ENCODE results near the gene NTRK2.

DNA sequence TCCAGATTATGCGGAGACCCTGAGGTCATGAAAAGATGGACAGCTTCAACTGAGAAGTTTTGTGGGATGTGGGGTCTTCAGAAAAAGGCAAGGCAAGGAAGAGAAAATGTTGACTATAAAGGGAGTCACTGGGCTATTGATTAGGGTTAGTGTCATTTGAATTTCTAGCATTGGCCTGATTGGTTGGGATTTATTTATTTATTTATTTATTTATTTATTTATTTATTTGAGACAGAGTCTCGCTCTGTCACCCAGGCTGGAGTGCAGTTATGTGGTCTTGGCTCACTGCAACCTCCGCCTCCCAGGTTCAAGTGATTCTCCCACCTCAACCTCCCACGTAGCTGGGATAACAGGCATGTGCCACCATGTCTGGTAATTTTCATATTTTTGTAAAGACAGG is 279.7 kb downstream of the NTRK2 start:
- TF ChIP-seq, protein P1, sequence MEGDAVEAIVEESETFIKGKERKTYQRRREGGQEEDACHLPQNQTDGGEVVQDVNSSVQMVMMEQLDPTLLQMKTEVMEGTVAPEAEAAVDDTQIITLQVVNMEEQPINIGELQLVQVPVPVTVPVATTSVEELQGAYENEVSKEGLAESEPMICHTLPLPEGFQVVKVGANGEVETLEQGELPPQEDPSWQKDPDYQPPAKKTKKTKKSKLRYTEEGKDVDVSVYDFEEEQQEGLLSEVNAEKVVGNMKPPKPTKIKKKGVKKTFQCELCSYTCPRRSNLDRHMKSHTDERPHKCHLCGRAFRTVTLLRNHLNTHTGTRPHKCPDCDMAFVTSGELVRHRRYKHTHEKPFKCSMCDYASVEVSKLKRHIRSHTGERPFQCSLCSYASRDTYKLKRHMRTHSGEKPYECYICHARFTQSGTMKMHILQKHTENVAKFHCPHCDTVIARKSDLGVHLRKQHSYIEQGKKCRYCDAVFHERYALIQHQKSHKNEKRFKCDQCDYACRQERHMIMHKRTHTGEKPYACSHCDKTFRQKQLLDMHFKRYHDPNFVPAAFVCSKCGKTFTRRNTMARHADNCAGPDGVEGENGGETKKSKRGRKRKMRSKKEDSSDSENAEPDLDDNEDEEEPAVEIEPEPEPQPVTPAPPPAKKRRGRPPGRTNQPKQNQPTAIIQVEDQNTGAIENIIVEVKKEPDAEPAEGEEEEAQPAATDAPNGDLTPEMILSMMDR (IDR thresholded peaks at IDR 0.05) = no peak
- TF ChIP-seq POLR2A (IDR thresholded peaks at IDR 0.05) = no peak
